ENCODE data around the gene TEAD2.

DNA sequence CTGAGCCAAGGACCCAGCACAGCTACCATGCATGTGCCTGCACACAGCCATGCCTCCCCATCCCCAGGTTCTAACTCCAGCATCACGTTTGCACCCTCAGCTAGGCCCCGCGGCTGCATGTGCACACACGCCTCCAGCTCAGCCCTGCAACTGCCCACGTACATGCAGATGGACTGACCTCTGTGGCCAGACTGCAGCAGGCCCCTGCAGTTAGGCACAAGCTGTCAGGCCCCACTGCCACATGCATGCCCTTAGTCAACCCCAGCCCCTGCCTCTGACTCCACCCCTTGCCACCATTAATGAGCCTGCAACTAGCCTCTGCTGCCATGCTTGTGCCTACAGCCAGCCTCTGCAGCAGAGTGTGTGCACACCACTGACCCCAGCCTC, 60.4 kb downstream of the TEAD2 start:
- TF ChIP-seq, protein P1, sequence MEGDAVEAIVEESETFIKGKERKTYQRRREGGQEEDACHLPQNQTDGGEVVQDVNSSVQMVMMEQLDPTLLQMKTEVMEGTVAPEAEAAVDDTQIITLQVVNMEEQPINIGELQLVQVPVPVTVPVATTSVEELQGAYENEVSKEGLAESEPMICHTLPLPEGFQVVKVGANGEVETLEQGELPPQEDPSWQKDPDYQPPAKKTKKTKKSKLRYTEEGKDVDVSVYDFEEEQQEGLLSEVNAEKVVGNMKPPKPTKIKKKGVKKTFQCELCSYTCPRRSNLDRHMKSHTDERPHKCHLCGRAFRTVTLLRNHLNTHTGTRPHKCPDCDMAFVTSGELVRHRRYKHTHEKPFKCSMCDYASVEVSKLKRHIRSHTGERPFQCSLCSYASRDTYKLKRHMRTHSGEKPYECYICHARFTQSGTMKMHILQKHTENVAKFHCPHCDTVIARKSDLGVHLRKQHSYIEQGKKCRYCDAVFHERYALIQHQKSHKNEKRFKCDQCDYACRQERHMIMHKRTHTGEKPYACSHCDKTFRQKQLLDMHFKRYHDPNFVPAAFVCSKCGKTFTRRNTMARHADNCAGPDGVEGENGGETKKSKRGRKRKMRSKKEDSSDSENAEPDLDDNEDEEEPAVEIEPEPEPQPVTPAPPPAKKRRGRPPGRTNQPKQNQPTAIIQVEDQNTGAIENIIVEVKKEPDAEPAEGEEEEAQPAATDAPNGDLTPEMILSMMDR (IDR thresholded peaks at IDR 0.05), result no peak
- TF ChIP-seq POLR2A (IDR thresholded peaks at IDR 0.05), result no peak

Data from Peyer's patch (tissue), 4 donors.